Measurements from ENCODE around the gene GRAMD1B. TPM values are rescaled to one million over a fixed set of nuclear protein-coding genes. Genes with fewer than 3 reads are reported as not detected.

Gene GRAMD1B
- polyA plus RNA-seq, 2 of the 4 experiments (the other 2 are of a cell fraction) = 55.5 to 108 TPM

- FAIRE-seq (no peak), DNase-seq (ENCODE audit: low read depth in 1 of 2, low spot score in 1 of 2) (no peak), ATAC-seq (no peak)
- no peak overlapping the region for H3K27ac ChIP-seq
- H3K4me3 ChIP-seq = no peak overlapping the region
- no peak overlapping the region for H3K4me2 ChIP-seq
- no peaks in the 10 kb centered on the region for H3K9me3 ChIP-seq
- 79% methylated on average over 7 of the region's 7 CpGs for WGBS (ENCODE audit: missing lambda C conversion rate)
- CTCF ChIA-PET = interaction anchor here (0.9 to 1.4 kb wide), 3 partner anchors 10 to 52 kb away, joined by 3 to 4 read pairs (median 3); no protein-coding TSS in a partner anchor
- TF ChIP-seq BCL3 (IDR thresholded peaks at IDR 0.05) (no peak), RFX5 (IDR thresholded peaks at IDR 0.05) (no peak), FOSB (CRISPR knock-in tag; IDR thresholded peaks at IDR 0.05) (no peak), RARB (CRISPR knock-in tag; IDR thresholded peaks at IDR 0.05) (no peak), CHD4 (IDR thresholded peaks at IDR 0.05; ENCODE audit: borderline replicate concordance) (no peak), POLR2AphosphoS2 (conservative IDR thresholded peaks at IDR 0.05; ENCODE audit: low read length) (no peak), BHLHE40 (IDR thresholded peaks at IDR 0.05; ENCODE audit: low read depth, low read length) (no peak), HMGXB4 (CRISPR knock-in tag; IDR thresholded peaks at IDR 0.05; ENCODE audit: borderline replicate concordance) (no peak), E2F6 (IDR thresholded peaks at IDR 0.05; ENCODE audit: borderline replicate concordance, low read depth) (no peak), RCOR1 (IDR thresholded peaks at IDR 0.05; ENCODE audit: low read depth, low read length) (no peak), USF2 (IDR thresholded peaks at IDR 0.05) (no peak), PHF8 (IDR thresholded peaks at IDR 0.05; ENCODE audit: borderline replicate concordance, low read depth) (no peak), CBX2 (IDR thresholded peaks at IDR 0.05; ENCODE audit: borderline replicate concordance, low read depth) (no peak), RNF2 (IDR thresholded peaks at IDR 0.05; ENCODE audit: borderline replicate concordance, low read depth) (no peak), HOXB5 (CRISPR knock-in tag; IDR thresholded peaks at IDR 0.05) (no peak), ELK1 (IDR thresholded peaks at IDR 0.05; ENCODE audit: low read depth, low read length) (no peak), EHF (CRISPR knock-in tag; IDR thresholded peaks at IDR 0.05) (no peak), PBX3 (IDR thresholded peaks at IDR 0.05) (no peak)
- no peaks in the 10 kb centered on the region for H3K4me1 ChIP-seq
- POLR2A ChIA-PET = no interaction called here
Observed at GRCh38 chr11:123525097-123525496, 95.0 kb downstream of the GRAMD1B start.

GRCh38 chr11:123525511-123525918 lies 95.4 kb downstream of the GRAMD1B start:
- ChIA-PET POLR2A (no interaction called here), CTCF (interaction anchor here (0.9 to 1.4 kb wide), 3 partner anchors 10 to 51 kb away, joined by 3 to 4 read pairs (median 4); no protein-coding TSS in a partner anchor)
- TF ChIP-seq ATOH8 (CRISPR knock-in tag; IDR thresholded peaks at IDR 0.05; ENCODE audit: low read depth) = no peak
- no peak for TF ChIP-seq POLR2A (IDR thresholded peaks at IDR 0.05; ENCODE audit: low read length)
- no peak for TF ChIP-seq ZSCAN20 (CRISPR knock-in tag; IDR thresholded peaks at IDR 0.05)
- no peak for TF ChIP-seq HEYL (CRISPR knock-in tag; IDR thresholded peaks at IDR 0.05)
- no peak for TF ChIP-seq FOSB (CRISPR knock-in tag; IDR thresholded peaks at IDR 0.05)
- TF ChIP-seq ZNF302 (CRISPR knock-in tag; IDR thresholded peaks at IDR 0.05) = no peak
- no peak for TF ChIP-seq KDM1A (IDR thresholded peaks at IDR 0.05; ENCODE audit: low read depth)
- TF ChIP-seq SMC3 (IDR thresholded peaks at IDR 0.05) = no peak
- TF ChIP-seq FOXS1 (CRISPR knock-in tag; IDR thresholded peaks at IDR 0.05) = no peak
- TF ChIP-seq CHD2 (IDR thresholded peaks at IDR 0.05; ENCODE audit: low read length, partially characterized antibody) = no peak
- TF ChIP-seq FOSL2 (IDR thresholded peaks at IDR 0.05) = no peak
- no peak for TF ChIP-seq FOSL2 (CRISPR knock-in tag; IDR thresholded peaks at IDR 0.05)
- no peak for TF ChIP-seq BHLHE40 (IDR thresholded peaks at IDR 0.05; ENCODE audit: low read depth, low read length)
- TF ChIP-seq JUN (IDR thresholded peaks at IDR 0.05) = no peak
- TF ChIP-seq RAD21 (conservative IDR thresholded peaks at IDR 0.05 in 1 of 2, IDR thresholded peaks at IDR 0.05 in 1 of 2) = no peak
- no peak for TF ChIP-seq USF2 (IDR thresholded peaks at IDR 0.05)

More at GRCh38 chr11:123525511-123525918, 95.4 kb downstream of the GRAMD1B start:
- DNase-seq (ENCODE audit: low read depth in 1 of 2, low spot score in 1 of 2) (no peak), FAIRE-seq (no peak), ATAC-seq (no peak)
- H3K9me3 ChIP-seq = no peaks in the 10 kb centered on the region
- no peak overlapping the region for H3K27ac ChIP-seq
- 91% methylated on average over 11 of the region's 11 CpGs for WGBS (ENCODE audit: missing lambda C conversion rate)
- H3K4me1 ChIP-seq = no peaks in the 10 kb centered on the region
- H3K4me2 ChIP-seq = no peak overlapping the region
- H3K4me3 ChIP-seq = no peak overlapping the region
